GM18867 (cell line): ENCODE results near the gene CCR6.
A peak's percentile ranks its signal among the peaks of the same experiment; 100 is the strongest.

Source experiments
- ATAC-seq: cut with Tn5 transposase; IDR thresholded peaks from one replicate; pipeline ENCODE4 v1.9.1; 2021; ENCODE audit warnings: mild to moderate bottlenecking, moderate library complexity; ENCODE audit not compliant: unreplicated experiment

Gene CCR6

DNA sequence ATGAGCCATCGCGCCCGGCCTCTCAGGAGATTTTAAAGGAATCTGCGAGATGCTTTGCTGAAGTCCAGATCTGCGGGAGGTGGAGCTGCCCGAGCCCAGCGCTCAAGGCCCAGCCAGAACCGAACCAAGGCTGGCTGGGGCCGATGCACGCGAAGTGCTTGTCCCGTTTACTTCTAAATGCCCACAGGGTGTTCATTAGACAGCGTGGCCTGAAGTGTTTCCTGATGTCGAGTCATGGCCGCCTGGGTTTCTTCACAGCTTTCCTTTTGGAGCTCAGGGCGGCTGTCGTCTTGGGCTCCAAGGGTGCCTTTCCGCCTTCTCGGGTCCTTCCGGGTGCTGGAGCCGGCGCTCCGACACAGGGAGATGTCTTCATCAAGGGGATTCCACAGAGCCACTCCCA, 25.1 kb upstream of the CCR6 start:
- ATAC-seq = no peak

DNA sequence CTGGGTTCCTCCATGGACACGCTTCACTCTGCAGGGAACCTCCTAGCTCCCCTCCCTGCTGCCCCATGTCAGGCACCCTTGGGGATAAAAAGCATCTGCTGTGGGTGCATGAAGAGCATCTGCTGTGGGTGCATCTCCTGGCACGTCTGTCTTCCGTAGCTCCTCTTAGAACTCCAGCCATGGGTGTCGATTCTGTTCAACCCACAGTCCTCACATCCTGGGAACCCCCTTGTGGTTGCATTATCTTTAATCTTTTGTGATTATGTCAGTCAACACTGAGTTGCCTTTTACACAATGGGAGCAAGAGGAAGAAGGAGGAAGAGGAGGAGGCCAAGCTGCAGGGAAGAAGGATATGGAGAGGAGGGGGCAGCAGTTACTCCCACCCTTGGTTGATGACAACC, 24.1 kb upstream of the CCR6 start:
- no peak for ATAC-seq

DNA sequence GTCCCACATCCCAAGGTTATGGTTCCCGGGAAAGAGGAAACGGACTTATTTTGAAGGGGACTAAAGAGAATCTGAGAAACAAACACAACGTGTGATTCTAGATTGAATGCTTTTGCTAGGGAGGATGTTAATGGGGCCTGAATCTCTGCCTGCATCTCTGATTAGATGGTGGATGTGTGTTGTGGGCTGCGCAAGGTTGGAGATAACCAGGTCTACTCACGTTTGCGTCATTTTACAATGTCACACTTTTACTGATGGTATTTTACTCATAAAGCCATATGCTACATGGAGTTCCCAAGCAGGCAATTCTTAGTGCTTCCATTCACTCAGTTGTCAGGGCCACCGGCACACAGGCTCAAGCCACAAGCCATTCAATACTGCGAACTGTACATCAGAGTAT, 23.2 kb upstream of the CCR6 start:
- ATAC-seq = no peak

DNA sequence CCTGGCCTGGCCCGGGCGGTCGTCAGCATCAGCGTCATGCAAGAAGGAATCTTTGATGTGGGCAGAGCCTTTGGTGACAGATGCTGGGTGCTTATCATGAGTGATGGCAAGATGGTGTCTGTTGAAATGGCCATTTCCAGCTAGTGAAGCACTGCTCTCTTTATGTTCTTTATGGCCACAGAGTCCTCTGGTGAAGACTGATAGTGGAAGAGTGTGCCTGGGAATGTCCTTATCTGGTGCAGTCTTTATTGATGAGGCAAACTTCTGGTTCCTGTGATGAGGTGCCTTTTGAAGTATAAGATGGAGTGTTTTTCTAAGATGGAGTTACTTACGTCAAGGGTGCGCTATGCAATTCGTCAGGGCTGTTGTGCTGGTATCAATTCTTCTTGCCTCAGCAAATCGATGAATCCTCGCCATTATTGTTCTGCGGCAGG, 22.6 kb upstream of the CCR6 start:
- no peak for ATAC-seq

DNA sequence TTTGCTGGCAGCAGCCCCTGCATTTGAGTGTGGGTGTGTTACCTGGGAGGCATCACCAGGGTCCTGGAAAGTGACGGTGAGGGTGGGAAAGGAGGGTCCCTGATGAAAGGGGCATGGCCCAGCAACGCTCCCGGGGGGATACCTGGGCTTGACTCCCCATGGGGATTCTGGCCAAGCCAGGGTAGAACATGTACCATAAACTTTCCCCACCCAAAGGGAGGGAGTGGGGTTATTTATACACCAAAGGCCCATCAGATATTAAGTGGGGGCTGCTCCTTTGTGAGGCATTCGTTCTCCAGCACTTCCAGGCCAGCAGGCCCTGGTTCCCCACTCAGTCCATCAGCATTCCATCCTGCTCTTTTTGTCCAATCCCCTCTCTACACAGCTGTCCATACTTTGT, 20.6 kb upstream of the CCR6 start:
- no peak for ATAC-seq

DNA sequence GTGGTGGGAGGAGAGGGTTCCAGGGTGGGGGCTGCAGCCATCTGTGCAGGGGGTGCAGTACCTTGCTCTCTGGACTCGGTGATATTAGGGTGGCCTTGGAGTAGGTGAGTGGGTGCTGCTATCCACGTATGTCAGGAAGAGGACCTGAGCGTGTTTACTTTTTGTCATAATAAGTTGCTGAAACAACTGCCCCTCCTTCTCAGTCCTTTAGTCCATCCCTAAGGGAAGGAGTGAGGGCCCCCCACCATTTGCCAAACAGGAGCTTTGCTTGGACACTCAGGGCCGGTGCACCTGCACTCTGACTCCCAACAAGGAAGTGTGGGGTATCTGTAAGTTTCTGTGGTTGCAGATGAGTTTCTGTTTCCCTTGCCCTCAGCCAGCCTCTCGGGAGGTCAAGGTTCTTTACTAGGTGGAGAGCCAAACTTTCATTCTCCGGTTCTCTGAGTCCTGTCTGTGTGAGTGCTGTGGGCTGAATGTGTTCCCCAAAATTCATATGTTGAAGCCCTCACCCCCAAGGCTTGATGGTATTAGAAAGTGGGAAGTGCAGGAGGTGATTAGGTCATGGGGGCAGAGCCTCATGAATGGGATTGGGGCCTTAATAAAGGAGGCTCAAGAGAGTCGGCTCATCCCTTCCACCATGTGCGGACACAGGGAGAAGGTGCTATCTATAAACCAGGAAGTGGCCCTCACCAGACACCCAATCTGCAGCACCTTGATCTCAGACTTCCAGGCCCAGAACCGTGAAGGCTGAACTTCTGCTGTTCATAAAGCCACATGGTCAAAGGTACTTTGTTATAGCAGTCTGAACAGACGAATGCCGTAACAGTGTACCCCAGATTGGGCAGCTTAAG, 19.6 kb upstream of the CCR6 start:
- ATAC-seq = peak; percentile 99

DNA sequence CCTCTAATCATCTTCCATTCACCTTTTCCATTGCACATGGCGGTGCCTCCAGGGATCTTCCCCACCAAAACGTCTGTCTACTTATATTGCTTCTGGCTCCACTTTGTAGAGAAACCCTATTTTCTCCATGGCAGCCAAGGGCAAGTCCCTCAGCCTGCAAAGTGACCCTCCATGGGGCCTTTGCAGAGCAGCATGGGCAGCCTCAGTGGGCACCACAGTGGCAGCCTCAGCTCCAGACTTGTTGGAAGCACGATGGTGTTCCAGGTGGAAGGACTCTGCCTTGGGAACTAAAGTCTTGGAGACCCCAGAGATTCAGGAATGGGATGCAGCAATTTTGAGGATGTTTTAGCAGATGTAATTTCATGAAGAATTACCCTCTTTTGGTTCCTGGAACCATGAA, 18.5 kb upstream of the CCR6 start:
- no peak for ATAC-seq

DNA sequence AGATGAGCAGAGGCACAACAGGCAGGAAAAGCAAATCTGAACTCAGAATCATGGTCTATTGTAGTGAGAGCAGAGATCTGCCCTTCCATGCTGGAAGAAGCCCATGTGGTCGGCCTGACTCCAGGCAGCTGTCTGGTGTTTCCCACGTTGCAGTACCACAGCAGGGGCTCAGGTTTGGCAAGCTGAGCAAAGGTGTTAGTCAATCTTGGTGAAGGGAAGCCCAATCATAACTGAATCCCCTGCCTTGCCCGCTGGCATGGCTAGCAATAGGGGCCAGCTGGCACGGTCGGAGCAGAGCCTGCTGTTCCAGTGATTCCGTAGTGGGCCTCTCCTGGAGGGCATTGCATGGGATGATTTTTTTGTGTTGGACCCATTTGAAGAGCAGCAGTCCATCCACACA, 17.8 kb upstream of the CCR6 start:
- no peak for ATAC-seq

DNA sequence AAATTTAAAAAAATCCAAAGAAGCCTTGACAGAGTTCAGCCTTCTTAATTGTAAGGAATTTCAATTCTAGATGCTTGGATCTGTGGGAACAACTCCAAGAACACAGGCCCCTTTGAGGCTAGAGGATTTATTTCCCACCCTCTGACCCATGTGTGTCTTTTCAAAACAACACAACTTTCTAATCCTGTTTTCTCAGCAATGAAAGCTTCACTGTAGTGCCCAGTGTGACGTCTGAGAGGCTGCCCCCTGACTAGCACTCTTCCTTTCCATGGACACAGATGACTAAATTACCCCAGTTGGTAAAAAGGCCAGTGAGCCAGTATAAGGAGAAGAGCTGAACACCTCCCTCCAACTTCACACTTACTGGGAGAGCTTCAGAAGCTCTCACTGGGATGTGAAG, 16.5 kb upstream of the CCR6 start:
- no peak for ATAC-seq

DNA sequence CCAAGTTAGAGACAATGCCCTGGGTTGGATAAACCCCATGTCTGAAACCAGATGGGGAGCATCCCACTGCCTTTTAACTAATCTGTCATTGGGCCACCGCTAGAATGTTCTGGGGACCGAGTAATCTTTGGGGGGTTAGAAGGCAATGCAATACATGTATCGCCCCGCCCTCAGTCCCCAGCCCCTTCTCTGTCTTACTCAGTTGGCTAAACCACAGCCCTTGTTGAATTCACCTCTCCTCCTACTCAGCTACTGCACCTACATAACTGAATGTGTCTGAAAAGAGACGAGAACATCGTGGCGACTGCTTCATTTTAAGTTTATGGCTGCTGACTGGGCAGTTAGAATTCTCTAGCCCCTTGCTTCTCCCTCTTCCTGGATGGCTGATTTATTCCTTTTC, 15.1 kb upstream of the CCR6 start:
- ATAC-seq = no peak

DNA sequence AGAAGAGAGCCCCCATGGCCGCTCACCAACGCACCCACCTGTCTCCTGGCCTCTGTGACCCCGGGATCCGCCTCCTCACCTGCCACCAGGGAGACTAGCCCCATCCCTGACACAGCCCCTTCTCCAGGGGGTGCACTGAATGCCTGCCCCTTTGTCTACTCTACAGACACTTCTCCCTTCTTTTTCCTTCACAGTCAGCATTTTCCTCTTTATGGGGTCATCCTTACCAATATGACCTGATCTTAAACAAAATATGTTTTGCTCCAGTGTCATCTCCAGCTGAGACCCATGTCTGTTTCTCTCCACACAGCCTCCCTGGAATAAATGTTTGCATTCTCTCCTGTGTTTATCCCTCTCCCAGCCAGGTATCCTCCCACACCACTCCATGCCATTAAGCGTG, 14.6 kb upstream of the CCR6 start:
- no peak for ATAC-seq

DNA sequence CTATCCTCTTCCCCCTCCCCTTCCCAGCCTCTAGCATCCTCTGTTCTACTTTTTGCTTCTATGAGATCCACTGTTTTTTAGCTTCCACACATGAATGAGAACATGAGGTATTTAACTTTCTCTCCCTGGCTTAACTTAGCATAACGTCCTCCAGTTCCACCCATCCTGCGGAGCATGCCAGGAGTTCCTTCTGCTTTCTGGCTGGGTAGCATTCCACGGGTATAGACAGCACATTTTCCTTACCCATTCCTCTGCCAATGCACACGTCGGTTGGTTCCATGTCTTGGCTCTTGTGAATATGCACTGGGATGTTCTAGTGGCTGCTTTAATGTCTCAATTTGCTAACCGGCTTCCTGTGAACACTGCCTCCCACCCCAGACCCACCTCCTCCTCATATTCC, 13.2 kb upstream of the CCR6 start:
- no peak for ATAC-seq

DNA sequence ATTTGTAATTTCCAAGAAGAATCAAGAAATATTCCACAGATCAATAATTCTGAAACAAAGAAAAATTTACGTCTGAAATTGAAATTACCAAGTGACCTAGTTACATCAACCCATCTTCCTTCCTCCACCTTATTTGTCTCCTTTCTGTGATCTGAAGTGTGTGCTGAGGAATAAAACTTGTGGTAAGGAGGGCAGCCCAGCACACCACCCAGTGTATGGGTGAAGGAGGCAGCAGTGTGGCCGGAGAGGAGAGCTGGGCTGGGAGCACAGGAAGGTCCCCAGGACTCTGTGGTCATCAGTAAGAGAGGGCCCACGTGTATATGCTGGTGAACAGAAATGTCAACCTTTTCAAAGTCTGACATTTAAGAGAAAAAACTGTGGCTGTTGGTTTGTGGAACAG, 11.3 kb upstream of the CCR6 start:
- ATAC-seq = no peak

DNA sequence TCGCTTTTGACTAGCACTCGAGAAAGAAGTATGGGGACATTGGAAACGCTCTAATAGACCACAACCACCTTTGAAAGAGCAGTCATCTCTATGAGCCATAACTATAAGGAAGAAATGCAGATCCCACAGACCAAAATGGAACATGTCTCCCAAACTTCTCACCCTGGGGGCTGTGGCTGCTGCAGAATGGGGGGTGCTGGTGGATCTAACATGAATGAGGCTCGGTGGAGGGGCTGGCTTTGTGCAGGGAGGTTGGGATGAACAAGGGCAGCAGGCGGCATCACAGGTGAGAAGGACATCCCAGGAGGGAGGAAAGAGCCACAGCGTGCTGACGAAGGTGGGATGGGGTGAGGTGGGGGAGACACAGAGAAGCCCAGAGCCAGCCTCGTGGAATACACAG, 10.5 kb upstream of the CCR6 start:
- no peak for ATAC-seq

DNA sequence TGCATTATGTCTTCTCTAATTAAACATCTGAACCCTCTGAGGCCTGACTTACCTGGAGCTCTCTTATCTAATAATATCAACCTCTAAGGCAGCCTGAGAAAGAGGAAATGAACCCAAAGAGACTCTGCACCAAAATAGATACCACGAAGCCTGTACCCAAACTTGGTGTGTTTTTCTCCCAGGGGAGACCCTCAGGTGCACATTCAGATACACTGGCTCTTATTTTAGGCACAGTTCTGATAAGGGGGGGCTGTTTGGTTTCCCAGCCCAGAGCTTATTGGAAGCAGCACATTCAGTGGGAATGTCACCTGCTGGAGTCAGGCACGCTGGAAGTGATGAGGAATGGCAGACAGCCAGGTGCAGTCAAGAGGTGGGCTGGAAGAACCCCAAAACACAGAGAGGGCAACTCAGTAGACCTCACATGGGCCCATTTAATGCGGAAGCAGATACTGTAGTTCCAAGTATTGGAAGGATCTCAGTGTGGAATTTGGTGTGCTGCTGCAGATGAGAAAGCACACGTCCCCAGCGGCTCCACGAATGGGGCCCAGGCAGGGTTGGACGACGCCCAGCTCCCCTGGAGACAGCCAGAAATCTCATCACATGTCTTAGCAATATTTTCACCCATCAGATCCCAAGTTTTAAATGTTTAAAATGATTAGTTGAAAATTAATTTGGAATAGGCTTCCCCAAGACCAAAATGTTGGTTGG, 9.7 kb upstream of the CCR6 start:
- ATAC-seq = peak; percentile 56

DNA sequence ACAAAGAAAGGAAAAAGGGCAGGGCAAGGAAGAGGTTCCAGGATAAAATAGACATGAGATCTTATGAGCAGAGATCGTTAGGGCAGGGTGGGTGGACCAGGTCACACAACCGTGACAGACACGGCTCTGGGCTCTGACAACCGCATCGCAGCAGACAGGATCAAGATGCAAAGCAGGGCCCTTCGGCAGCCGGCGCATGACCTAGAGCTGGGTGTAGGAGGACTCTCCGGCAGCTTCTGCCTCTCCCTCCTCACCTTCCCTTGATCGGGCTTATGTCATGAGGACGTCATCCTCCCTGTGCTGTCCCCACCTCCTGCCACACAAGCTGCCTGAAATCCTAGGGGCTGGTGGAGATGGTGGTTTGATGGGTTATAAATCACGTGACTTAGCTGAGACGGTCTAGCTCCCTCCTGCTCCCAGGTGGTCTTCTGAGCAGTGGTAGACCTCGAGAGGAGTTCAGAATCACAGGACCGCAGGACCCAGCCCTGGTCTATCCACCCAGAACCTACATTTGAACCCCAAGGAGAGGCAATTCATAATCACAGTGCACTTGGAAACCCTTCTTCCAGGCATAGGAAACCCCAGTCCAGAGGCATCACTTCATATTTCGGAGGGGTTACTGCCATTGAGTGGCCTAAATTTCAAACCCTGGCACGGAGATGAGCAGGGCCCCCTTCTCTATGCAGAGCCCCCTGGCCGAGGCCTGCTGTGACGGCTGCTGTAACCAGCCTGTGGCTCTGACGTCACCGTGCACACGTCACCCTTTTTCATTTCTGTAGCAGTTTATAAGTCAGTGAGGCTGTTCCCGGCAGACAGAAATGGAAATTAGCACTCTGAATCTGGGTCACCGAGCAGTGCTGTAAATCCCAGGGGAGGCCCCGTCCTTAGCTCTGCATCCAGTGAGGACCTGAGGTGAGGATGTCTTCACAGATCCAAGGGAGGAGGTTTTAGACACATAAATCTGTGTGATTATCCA, 8.7 kb upstream of the CCR6 start:
- ATAC-seq = peak; percentile 92

DNA sequence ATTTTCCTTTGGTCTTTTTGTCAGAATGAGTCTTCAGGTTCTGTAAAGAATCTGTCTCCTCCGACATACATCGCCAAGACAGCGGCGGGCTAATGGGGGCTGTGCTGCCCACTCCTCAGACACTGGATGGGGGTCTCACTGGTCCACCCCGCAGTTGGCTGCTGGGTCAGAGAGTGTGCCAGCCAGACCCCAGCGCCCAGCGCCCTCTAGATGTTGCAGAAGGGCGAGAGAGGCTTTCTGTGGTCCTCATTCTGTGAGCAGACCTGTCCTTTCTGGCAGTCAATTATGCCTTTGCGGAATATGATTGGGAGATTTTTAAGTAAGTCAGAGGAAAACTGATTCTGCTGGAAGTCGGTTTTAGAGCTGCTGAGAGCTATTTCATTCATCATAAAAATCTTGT, 7.8 kb upstream of the CCR6 start:
- ATAC-seq = no peak

DNA sequence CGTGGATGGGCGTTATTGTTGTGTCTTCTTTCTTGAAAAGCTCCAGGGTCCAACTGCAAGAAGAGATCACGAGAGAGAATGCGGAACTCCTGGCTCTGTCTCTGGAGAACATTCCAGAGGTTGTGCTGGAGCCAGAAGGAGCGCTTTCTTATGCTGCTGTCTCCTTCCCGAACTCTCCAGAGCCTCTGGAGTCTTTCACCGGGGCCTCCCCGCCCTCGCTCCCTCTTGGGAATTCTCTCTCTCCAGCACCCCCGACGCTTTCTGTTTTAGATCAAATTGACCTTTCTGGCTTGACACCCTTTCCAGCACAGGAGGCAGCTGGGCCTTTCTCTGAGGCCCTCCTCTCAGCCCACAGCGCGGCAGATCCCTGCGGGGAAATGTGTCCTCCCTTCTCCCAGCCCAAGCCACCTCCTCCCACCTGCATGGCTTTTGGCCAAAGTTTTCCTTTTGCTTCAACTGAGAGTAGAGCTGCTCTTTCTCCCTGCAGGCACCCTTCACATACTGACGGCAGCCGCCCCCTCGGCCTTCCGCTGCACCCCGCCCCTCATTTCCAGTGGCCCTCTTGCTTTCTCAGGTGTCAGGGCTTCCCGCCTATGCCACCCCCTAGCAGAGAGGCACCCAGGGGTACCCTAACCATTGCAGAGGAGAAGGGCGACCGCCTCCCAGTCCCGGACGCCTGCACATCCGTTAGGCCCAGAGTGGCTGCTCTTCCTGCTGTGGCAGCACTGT, 6.6 kb upstream of the CCR6 start:
- ATAC-seq = no peak

DNA sequence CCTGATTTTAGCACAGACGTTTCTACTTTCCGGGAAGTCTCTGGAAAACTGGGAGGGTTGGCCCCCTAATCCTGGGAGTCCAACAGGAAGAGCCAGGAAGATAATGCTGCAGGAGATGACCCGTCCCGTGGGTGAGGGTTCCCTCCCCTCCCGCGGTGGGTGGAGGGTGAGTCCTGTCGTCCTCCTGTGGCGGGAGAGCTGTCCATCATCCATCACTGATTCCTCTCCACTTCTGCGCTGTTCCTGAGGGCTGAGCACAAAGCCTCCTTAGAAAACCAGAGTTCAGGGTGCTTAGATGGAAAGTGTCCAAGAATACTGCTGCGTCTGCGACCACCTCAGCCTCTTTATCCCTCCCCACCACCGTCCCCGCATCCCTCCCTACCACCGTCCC, 6.1 kb upstream of the CCR6 start:
- no peak for ATAC-seq

DNA sequence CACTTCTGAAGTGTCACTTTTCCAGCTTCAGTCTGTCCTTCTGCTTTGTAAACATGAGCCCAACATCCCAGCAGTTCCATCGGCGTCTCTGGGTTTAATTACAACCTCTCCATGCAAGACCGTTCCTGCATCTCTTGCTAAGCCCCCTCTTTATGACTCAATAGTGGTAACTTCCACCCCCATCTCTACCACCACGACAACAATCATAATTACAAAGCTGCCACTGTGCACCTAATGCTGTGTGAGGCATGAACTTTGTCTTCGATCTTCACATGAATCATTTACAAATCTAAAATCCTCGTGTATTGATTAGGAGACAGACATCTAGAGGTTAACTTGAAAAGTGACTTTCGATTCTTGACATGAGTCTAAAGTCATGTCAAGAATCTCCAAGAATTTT, 4.9 kb upstream of the CCR6 start:
- ATAC-seq = no peak

DNA sequence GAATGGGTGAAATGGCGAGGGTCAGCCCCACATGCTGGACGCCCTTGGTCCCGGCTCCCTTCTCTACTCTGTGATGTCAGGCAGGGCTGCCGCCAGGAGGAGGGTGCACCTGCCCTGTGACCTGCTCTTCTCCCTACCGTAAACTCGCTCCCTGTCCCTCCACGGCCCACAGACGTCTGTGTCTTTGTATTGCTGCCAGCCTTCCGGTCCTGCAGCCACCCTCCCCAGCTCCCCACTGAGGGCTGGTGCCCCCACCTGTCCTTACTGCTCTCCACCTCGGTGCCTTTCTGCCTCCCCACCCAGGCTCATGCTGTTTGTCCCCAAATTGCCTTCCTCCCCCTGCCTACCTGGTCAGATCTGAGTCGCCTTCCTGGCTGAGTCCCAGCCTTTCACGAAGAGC, 4.1 kb upstream of the CCR6 start:
- ATAC-seq = no peak
